Activated CD4-positive, alpha-beta T cell treated with anti-CD3 and anti-CD28 coated beads, Interleukin-2, amount 10 ng/mL, durations not matched to agents 7 days and 5 days (primary cell): Measurements from ENCODE around the gene ABCF1. TPM values are rescaled to one million over a fixed set of nuclear protein-coding genes. Genes with fewer than 3 reads are reported as not detected.
"Not testable (repeated sequence)": the region's sequence is repeated elsewhere in the genome, so short reads cannot be mapped to it uniquely, and the experiment has no call there.

Experiments used
- CTCF ChIA-PET: fragments of 350-600 bp; sonication (Branson Sonifier 250); formaldehyde crosslinking; loops from one replicate; lab custom pipeline; 2021; ENCODE audit warnings: antibody characterized with exemption; lab: Charles Lee
- POLR2A ChIA-PET: fragments of 350-600 bp; sonication (Branson Sonifier 250); formaldehyde crosslinking; loops from one replicate; lab custom pipeline; 2021; ENCODE audit warnings: antibody characterized with exemption; lab: Charles Lee
- DNase-seq: peaks from one replicate; pipeline ENCODE4 v3.0.0-alpha.2; 2020
- H3K27ac Mint-ChIP-seq: one replicate; pipeline ENCODE4 v1.8.0; 2021; ENCODE audit warnings: mild to moderate bottlenecking, moderate library complexity, mixed read lengths
- H3K27me3 Mint-ChIP-seq: one replicate; pipeline ENCODE4 v1.8.0; 2021; ENCODE audit warnings: mixed read lengths
- H3K36me3 Mint-ChIP-seq: one replicate; pipeline ENCODE4 v1.8.0; 2021; ENCODE audit warnings: low read depth, mixed read lengths
- H3K4me1 Mint-ChIP-seq: one replicate; pipeline ENCODE4 v1.8.0; 2021; ENCODE audit warnings: mixed read lengths
- H3K4me3 Mint-ChIP-seq: one replicate; pipeline ENCODE4 v1.8.0; 2021; ENCODE audit warnings: mild to moderate bottlenecking, moderate library complexity, mixed read lengths
- H3K9me3 Mint-ChIP-seq: one replicate; pipeline ENCODE4 v1.8.0; 2021; ENCODE audit warnings: mixed read lengths
- total RNA-seq, 2 experiments: library from RNA; stranded (reverse); gene quantifications; one replicate each; pipeline ENCODE4 v1.2.3, GENCODE V29; 2021

The ABCF1 gene
- 10 to 100 TPM; 72.2 to 78.0 TPM for total RNA-seq

DNA sequence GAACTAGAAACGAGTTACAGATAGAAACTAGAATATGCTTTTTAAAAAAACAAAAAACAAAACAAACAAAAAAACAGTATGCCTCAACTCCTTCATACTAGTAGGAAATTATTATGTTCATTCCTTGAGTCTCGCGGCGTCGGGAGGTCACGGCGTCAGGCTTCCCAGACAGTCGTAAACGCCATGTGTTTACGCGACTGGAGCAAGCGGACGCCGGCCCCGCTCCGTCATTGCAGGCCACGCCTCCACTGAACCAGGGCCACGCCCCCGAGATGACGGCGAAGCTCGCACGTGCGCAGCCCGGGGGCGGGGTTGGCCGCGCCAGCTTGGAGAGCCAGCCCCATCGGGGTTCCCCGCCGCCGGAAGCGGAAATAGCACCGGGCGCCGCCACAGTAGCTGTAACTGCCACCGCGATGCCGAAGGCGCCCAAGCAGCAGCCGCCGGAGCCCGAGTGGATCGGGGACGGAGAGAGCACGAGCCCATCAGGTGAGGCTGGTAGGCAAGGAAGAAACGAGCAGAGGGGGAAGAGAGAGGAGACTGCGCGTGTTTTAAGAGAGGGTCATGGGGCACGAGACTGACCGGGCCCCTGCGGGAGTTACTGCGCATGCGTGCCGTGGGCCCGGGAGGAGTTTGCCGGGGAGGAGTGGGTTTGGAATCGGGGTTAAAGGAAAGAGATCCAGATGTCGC is at the start of gene ABCF1:
TSS of gene ABCF1 (plus strand) at position 368 of the 687 bp plus-strand sequence. CDS start at position 414, 46 bp downstream.
- Mint-ChIP-seq H3K4me3 (peak within 1 kb of the TSS; percentile 94), H3K27me3 (no peaks in the 10 kb centered on the region), H3K27ac (peak within 1 kb of the TSS; percentile 97), H3K4me1 (peaks cover 59% of the 10 kb centered on the region), H3K36me3 (peaks cover 13% of the 10 kb centered on the region), H3K9me3 (no peaks in the 10 kb centered on the region)
- ChIA-PET CTCF (interaction anchor here (0.6 to 1.7 kb wide), 11 partner anchors 9 to 273 kb away, joined by 3 to 10 read pairs (median 4); partner anchors contain the start of gene ATAT1), POLR2A (interaction anchor here (0.6 to 2.4 kb wide), 5 partner anchors 14 to 850 kb away, joined by 4 to 8 read pairs (median 4); partner anchors contain the start of genes GNL1 and PRR3)
- peak; percentile 99 for DNase-seq

DNA sequence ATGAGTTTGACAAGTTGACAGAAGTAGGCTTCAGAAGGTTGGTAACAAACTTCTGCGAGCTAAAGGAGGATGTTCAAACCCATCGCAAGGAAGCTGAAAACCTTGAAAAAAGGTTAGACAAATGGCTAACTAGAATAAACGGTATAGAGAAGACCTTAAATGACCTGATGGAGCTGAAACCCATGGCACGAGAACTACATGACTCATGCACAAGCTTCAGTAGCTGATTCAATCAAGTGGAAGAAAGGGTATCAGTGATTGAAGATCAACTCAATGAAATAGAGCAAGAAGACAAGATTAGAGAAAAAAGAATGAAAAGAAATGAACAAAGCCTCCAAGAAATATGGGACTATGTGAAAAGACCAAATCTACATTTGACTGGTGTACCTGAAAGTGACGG is 49.3 kb upstream of the ABCF1 start:
- DNase-seq, H3K27ac Mint-ChIP-seq, H3K4me3 Mint-ChIP-seq, H3K27me3 Mint-ChIP-seq: not testable (repeated sequence)
- ChIA-PET CTCF (interaction anchor here (1.0 to 2.4 kb wide), 5 partner anchors 10 to 40 kb away, joined by 4 to 10 read pairs (median 4); no protein-coding TSS in a partner anchor), POLR2A (interaction anchor here (0.6 kb wide), 1 partner anchor 65 kb away, joined by 3 read pairs; no protein-coding TSS in a partner anchor)
- H3K36me3 Mint-ChIP-seq = peaks cover 38% of the 10 kb centered on the region
- H3K9me3 Mint-ChIP-seq = peaks cover 40% of the 10 kb centered on the region
- peaks cover 35% of the 10 kb centered on the region for H3K4me1 Mint-ChIP-seq

- DNase-seq, H3K27ac Mint-ChIP-seq, POLR2A ChIA-PET, H3K27me3 Mint-ChIP-seq, H3K4me3 Mint-ChIP-seq: not testable (repeated sequence)
- Mint-ChIP-seq H3K4me1 (peaks cover 44% of the 10 kb centered on the region), H3K36me3 (peaks cover 22% of the 10 kb centered on the region), H3K9me3 (peaks cover 26% of the 10 kb centered on the region)
- CTCF ChIA-PET = interaction anchor here (2.4 kb wide), 1 partner anchor 15 kb away, joined by 10 read pairs; no protein-coding TSS in a partner anchor
Observed at GRCh38 chr6:30526444-30526843, 44.8 kb upstream of the ABCF1 start.

DNA sequence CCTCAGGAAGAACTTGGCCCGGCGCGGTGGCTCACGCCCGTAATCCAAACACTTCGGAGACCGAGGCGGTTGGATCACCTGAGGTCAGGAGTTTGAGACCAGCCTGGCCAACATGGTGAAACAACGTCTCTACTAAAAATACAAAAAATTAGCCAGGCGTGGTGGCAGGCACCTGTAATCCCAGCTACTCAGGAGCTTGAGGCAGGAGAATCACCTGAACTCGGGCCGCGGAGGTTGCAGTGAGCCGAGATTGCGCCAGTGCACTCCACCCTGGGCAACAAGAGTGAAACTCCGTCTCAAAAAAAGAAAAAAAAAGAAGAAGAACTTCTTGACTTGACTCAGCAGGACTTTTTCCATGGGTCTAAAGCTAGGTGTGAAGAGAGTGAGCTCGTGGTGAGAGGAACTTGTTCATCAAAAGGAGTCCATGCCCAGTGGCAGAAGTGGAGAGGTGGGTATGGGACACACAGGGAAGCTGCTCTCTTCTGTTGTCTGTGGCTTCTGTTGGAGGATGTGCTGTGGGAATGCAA is 41.8 kb upstream of the ABCF1 start:
- POLR2A ChIA-PET = interaction anchor here (0.6 to 1.5 kb wide), 4 partner anchors 11 to 39 kb away, joined by 3 to 9 read pairs (median 4); no protein-coding TSS in a partner anchor
- not testable (repeated sequence) for H3K4me3 Mint-ChIP-seq
- H3K27ac Mint-ChIP-seq = peak overlapping the region; percentile 60

DNA sequence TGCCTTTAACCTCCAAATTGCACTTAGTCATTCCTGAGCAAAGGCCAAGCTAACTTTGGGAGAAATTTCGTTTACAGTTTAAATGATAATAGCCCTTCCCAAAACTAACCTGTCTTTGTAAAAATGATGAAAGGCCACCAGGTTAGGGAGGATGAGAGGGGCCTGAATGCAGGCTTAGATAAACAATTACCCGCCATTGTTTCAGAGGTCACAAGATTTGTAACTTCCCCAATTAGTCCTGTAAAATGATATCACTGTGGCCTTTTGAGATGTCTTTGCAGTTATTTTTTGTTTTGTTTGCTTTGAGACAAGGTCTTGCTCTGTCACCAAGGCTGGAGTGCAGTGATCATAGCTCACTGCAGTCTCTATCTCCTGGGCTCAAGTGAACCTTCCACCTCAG is 41.2 kb upstream of the ABCF1 start:
- no peaks in the 10 kb centered on the region for H3K27me3 Mint-ChIP-seq
- peaks cover 51% of the 10 kb centered on the region for H3K4me1 Mint-ChIP-seq
- H3K4me3 Mint-ChIP-seq = no peak overlapping the region
- peaks cover 4% of the 10 kb centered on the region for H3K9me3 Mint-ChIP-seq
- DNase-seq = no peak
- peaks cover 4% of the 10 kb centered on the region for H3K36me3 Mint-ChIP-seq
- POLR2A ChIA-PET = interaction anchor here (0.6 to 1.5 kb wide), 4 partner anchors 12 to 67 kb away, joined by 3 to 9 read pairs (median 5); no protein-coding TSS in a partner anchor
- CTCF ChIA-PET = interaction anchor here (0.7 to 1.7 kb wide), 9 partner anchors 10 to 192 kb away, joined by 3 to 17 read pairs (median 4); partner anchors contain the start of gene PRR3
- peak overlapping the region; percentile 41 for H3K27ac Mint-ChIP-seq

More for the DNA sequence above, 41.8 kb upstream of the ABCF1 start:
- CTCF ChIA-PET = interaction anchor here (1.2 to 1.6 kb wide), 7 partner anchors 10 to 34 kb away, joined by 3 to 17 read pairs (median 5); partner anchors contain the start of gene PRR3
- DNase-seq = peak; percentile 26
- peaks cover 10% of the 10 kb centered on the region for H3K9me3 Mint-ChIP-seq
- peaks cover 51% of the 10 kb centered on the region for H3K4me1 Mint-ChIP-seq
- H3K36me3 Mint-ChIP-seq, H3K27me3 Mint-ChIP-seq: not testable (repeated sequence)

DNA sequence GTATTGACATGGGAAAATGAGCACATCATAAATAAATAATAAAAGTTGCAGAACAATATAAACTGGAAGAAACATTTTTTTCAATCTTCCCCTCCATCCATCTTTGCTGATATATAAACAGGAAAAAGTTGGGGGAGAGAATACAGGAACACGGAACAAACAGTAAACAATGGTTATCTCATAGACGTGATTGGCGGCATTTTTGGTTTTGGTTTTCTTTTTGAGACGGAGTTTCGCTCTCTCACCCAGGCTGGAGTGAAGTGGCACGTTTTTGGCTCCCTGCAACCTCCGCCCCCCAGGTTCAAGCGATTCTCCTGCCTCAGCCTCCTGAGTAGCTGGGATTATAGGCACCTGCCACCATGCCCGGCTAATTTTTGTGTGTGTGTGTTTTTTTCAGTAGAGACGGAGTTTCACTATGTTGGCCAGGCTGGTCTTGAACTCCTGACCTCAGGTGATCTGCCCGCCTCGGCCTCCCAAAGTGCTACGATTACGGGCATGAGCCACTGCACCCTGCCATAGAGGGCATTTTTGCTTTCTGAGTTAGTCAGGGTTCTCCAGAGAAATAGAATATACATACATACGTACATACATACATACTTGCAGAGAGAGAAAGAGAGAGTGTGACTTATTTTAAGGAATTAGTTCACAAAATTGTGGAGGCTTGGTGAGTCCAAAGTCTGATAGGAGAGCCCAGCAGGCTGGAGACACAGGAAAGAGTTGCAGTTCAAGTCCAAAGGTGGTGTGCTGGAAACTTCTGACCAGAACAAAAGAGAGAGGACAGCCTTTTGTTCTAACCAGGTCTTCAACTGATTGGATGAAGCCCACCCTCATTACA is 37.6 kb upstream of the ABCF1 start:
- peak overlapping the region; percentile 56 for H3K4me3 Mint-ChIP-seq
- CTCF ChIA-PET = interaction anchor here (1.0 to 2.7 kb wide), 2 partner anchors 8 to 197 kb away, joined by 3 to 13 read pairs; no protein-coding TSS in a partner anchor
- H3K4me1 Mint-ChIP-seq = peaks cover 42% of the 10 kb centered on the region
- peaks cover 3% of the 10 kb centered on the region for H3K36me3 Mint-ChIP-seq
- POLR2A ChIA-PET = no interaction called here
- DNase-seq = peak; percentile 31
- H3K27ac Mint-ChIP-seq = peak overlapping the region; percentile 90
- no peaks in the 10 kb centered on the region for H3K9me3 Mint-ChIP-seq
- peaks cover 7% of the 10 kb centered on the region for H3K27me3 Mint-ChIP-seq

GRCh38 chr6:30537931-30538330 is 33.3 kb upstream of the ABCF1 start:
- Mint-ChIP-seq H3K27me3 (peaks cover 7% of the 10 kb centered on the region), H3K4me1 (peaks cover 29% of the 10 kb centered on the region), H3K9me3 (no peaks in the 10 kb centered on the region), H3K36me3 (no peaks in the 10 kb centered on the region), H3K27ac (no peak overlapping the region), H3K4me3 (no peak overlapping the region)
- POLR2A ChIA-PET = no interaction called here
- CTCF ChIA-PET = interaction anchor here (1.4 kb wide), 1 partner anchor 20 kb away, joined by 3 read pairs; no protein-coding TSS in a partner anchor
- DNase-seq = no peak

- POLR2A ChIA-PET = interaction anchor here (0.8 to 1.0 kb wide), 2 partner anchors 9 to 48 kb away, joined by 3 to 4 read pairs; no protein-coding TSS in a partner anchor
- H3K4me1 Mint-ChIP-seq = peaks cover 38% of the 10 kb centered on the region
Observed at GRCh38 chr6:30541515-30542403, 29.5 kb upstream of the ABCF1 start.

DNA sequence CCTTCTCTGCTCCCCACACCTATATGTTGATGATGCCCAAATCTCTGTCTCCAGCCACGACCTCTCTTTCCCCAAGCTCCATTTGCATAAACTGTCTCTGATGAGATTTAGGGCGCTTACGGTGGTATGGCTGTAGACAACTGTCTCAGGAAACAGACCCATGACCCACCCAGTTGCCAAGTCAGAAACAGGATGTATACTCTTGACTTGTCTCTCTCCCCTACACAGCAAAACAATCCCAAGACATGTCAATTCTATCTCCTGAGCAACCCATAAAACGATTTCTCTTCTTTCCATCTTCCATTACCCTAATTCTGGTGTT is 28.9 kb upstream of the ABCF1 start:
- ChIA-PET CTCF (interaction anchor here (1.2 to 8.9 kb wide), 14 partner anchors 10 to 180 kb away, joined by 3 to 113 read pairs (median 10); partner anchors contain the start of gene GNL1), POLR2A (interaction anchor here (0.8 to 1.0 kb wide), 2 partner anchors 8 to 48 kb away, joined by 3 to 4 read pairs; no protein-coding TSS in a partner anchor)
- Mint-ChIP-seq H3K9me3 (no peaks in the 10 kb centered on the region), H3K27me3 (peaks cover 7% of the 10 kb centered on the region), H3K36me3 (peaks cover 13% of the 10 kb centered on the region), H3K4me1 (peaks cover 38% of the 10 kb centered on the region), H3K27ac (peak overlapping the region; percentile 92), H3K4me3 (peak overlapping the region; percentile 73)
- DNase-seq = peak; percentile 51

More at GRCh38 chr6:30541515-30542403, 29.5 kb upstream of the ABCF1 start:
- H3K27ac Mint-ChIP-seq = peak overlapping the region; percentile 92
- H3K9me3 Mint-ChIP-seq = no peaks in the 10 kb centered on the region
- CTCF ChIA-PET = interaction anchor here (0.6 to 8.9 kb wide), 32 partner anchors 10 to 546 kb away, joined by 3 to 113 read pairs (median 5); partner anchors contain the start of genes DHX16, GNL1 and PRR3
- peaks cover 7% of the 10 kb centered on the region for H3K27me3 Mint-ChIP-seq
- peaks cover 12% of the 10 kb centered on the region for H3K36me3 Mint-ChIP-seq
- peak; percentile 83 for DNase-seq
- H3K4me3 Mint-ChIP-seq = peak overlapping the region; percentile 73

GRCh38 chr6:30542915-30543314 is 28.3 kb upstream of the ABCF1 start:
- peak overlapping the region; percentile 92 for H3K27ac Mint-ChIP-seq

DNA sequence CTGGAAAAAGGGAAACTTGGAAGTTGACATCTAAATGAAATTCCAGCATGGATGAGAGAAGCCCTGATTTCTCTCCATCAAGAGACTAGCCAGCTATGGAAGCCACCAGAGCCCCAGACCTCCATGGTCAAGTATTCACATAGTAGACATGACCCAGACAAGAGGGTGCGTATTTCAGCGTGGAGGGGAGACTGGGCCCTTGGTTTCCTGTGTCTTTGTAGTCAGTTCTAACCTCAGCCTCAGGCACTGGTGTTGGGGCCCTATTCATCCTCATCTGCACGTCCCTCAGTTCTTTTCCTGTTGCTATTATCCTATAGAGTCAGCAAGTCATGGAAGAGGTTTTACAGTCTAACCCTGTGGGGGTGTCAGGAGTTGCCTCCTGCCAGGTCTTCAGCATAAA is 27.4 kb upstream of the ABCF1 start:
- no peaks in the 10 kb centered on the region for H3K27me3 Mint-ChIP-seq
- DNase-seq = peak; percentile 29
- no peaks in the 10 kb centered on the region for H3K9me3 Mint-ChIP-seq
- ChIA-PET CTCF (interaction anchor here (0.6 to 8.9 kb wide), 11 partner anchors 9 to 178 kb away, joined by 3 to 113 read pairs (median 8); partner anchors contain the start of genes ABCF1, GNL1 and PRR3), POLR2A (no interaction called here)
- peaks cover 35% of the 10 kb centered on the region for H3K4me1 Mint-ChIP-seq
- no peak overlapping the region for H3K4me3 Mint-ChIP-seq
- peaks cover 18% of the 10 kb centered on the region for H3K36me3 Mint-ChIP-seq
- H3K27ac Mint-ChIP-seq = peak overlapping the region; percentile 37

More at GRCh38 chr6:30542915-30543314, 28.3 kb upstream of the ABCF1 start:
- H3K4me3 Mint-ChIP-seq = peak overlapping the region; percentile 73
- H3K36me3 Mint-ChIP-seq = peaks cover 13% of the 10 kb centered on the region
- CTCF ChIA-PET = interaction anchor here (0.7 to 8.9 kb wide), 13 partner anchors 8 to 179 kb away, joined by 3 to 113 read pairs (median 13); partner anchors contain the start of genes ABCF1, GNL1 and PRR3
- POLR2A ChIA-PET = no interaction called here
- H3K9me3 Mint-ChIP-seq = no peaks in the 10 kb centered on the region
- H3K4me1 Mint-ChIP-seq = peaks cover 37% of the 10 kb centered on the region
- DNase-seq = no peak
- H3K27me3 Mint-ChIP-seq = peaks cover 3% of the 10 kb centered on the region
